ENCODE measurements around the gene SHE.

DNA sequence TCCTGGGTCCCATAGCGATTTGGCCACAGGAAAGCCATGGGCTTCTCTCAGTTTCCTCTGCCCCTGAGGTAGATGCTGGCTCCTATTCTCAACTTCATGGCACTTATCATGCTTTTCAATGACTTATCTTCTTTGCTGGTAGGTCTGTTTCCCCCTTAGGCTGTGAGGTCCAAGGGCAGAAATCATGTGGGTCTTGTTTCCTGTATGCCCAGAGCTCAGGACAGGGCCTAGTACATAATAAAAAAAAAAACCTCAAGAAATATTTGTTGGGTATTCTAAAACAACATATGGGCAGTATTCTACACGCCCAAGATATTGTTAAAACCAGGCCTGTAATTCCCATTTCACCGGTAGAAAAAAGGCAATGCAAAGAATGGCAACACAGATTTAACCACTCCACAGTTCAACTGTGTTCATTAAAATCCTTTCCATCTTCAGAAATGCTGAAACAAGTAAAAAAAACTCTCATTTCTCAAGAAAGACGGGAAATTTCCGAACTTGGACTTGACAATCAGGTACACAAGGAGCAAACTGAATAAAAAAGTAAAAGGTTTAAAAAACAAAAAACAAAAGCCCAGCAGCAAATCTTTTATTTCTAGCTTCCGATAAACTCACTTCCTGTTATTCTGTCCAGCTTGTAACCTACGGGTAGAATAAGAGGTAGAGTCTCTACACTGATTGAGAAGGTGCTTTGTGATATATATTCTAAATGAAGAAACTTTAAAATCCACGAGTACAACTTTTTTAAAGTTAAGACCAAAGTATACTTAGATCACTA is 6.5 kb downstream of the SHE start:
- TF ChIP-seq, protein P1, sequence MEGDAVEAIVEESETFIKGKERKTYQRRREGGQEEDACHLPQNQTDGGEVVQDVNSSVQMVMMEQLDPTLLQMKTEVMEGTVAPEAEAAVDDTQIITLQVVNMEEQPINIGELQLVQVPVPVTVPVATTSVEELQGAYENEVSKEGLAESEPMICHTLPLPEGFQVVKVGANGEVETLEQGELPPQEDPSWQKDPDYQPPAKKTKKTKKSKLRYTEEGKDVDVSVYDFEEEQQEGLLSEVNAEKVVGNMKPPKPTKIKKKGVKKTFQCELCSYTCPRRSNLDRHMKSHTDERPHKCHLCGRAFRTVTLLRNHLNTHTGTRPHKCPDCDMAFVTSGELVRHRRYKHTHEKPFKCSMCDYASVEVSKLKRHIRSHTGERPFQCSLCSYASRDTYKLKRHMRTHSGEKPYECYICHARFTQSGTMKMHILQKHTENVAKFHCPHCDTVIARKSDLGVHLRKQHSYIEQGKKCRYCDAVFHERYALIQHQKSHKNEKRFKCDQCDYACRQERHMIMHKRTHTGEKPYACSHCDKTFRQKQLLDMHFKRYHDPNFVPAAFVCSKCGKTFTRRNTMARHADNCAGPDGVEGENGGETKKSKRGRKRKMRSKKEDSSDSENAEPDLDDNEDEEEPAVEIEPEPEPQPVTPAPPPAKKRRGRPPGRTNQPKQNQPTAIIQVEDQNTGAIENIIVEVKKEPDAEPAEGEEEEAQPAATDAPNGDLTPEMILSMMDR (IDR thresholded peaks at IDR 0.05; ENCODE audit: insufficient read depth, low read length, poor library complexity, severe bottlenecking) = no peak
- TF ChIP-seq EZH2phosphoT487 (conservative IDR thresholded peaks at IDR 0.05; ENCODE audit: low read length) = no peak
